HepG2 (cell line): Measurements from ENCODE around the gene NTN5. TPM values are rescaled to one million over a fixed set of nuclear protein-coding genes. Genes with fewer than 3 reads are reported as not detected.

Source experiments
- ATAC-seq: fragments of 200-7000 bp; cut with Tn5 transposase; 3 replicates; pipeline ENCODE4 v1.9.1; 2020; ENCODE audit warnings: mild to moderate bottlenecking, moderate library complexity
- BruUV-seq: library from RNA; stranded (reverse); fragments of 400-500 nt; replicated peaks from 2 replicates; lab custom pipeline; 2021; lab: Mats Ljungman, UMichigan
- CTCF ChIA-PET: fragments of 300-600 bp; formaldehyde crosslinking; extraction: SDS; loops from one replicate; lab custom pipeline; 2021; ENCODE audit warnings: low total read pairs, inconsistent platforms, low intra/inter-chr PET ratio; lab: Yijun Ruan, JAX
- POLR2A ChIA-PET: fragments of 350-600 bp; sonication (Branson Sonifier 250); formaldehyde crosslinking; loops from one replicate; lab custom pipeline; 2020; ENCODE audit warnings: antibody characterized with exemption, inconsistent platforms; lab: Yijun Ruan, JAX
- DNase-seq: peaks from one replicate; pipeline ENCODE4 v3.0.0-alpha.2; 2015; ENCODE audit warnings: low spot score
- FAIRE-seq: peaks from 3 replicates; lab custom pipeline; 2011; peaks lifted over from hg19 to GRCh38; lab: Jason Lieb, UNC
- H2AFZ ChIP-seq: one replicate; pipeline ENCODE4 v1.6.1; 2011; ENCODE audit warnings: low read length, inconsistent platforms
- H3K27ac ChIP-seq: fragments of 300-600 bp; 3 replicates; pipeline ENCODE4 v1.8.0; 2011; ENCODE audit warnings: mixed run types, mild to moderate bottlenecking, mixed read lengths, low read length, inconsistent platforms; ENCODE audit not compliant: insufficient read depth; ENCODE audit errors: extremely low read length
- H3K27me3 ChIP-seq, 2 experiments: fragments of 200-600 bp in 1 of 2; 2 replicates in 1 of 2; 3 replicates in 1 of 2; pipeline versions ENCODE4 v1.6.0 to v1.8.0; 2011; ENCODE audit warnings: low read length in 2 of 2, mild to moderate bottlenecking in 2 of 2, moderate library complexity in 2 of 2, inconsistent platforms in 1 of 2; ENCODE audit not compliant: insufficient read depth in 2 of 2, control insufficient read depth in 1 of 2
- H3K36me3 ChIP-seq, 2 experiments: fragments of 200-600 bp in 1 of 2; replicated peaks in 1 of 2; 2 replicates in 1 of 2; 3 replicates in 1 of 2; pipeline versions ENCODE4 v1.5.1 to v1.8.0; 2011; ENCODE audit warnings: low read length in 2 of 2, inconsistent platforms in 1 of 2; ENCODE audit not compliant: insufficient read depth in 2 of 2, control insufficient read depth in 1 of 2
- H3K4me1 ChIP-seq: 2 replicates; pipeline ENCODE4 v1.5.1; 2012; ENCODE audit warnings: low read length, inconsistent platforms; ENCODE audit not compliant: insufficient read depth
- H3K4me2 ChIP-seq: 2 replicates; pipeline ENCODE4 v1.6.0; 2011; ENCODE audit warnings: low read depth, low read length, inconsistent platforms
- H3K4me3 ChIP-seq, 3 experiments: fragments of 200-600 bp in 1 of 3; sonication (generic), shearing (Covaris generic) in 1 of 3; replicated peaks in 1 of 3; 2 replicates each; pipeline ENCODE4 v1.5.1; 2011 to 2016; ENCODE audit warnings: low read length in 3 of 3, inconsistent platforms in 2 of 3, low read depth in 2 of 3, mild to moderate bottlenecking in 2 of 3, control low read depth in 1 of 3, mixed read lengths in 1 of 3; ENCODE audit not compliant: insufficient read depth in 1 of 3
- H3K79me2 ChIP-seq: one replicate; pipeline ENCODE4 v1.6.1; 2011; ENCODE audit warnings: low read length, inconsistent platforms; ENCODE audit not compliant: insufficient read depth
- H3K9ac ChIP-seq: 2 replicates; pipeline ENCODE4 v1.6.0; 2011; ENCODE audit warnings: mild to moderate bottlenecking, low read depth, low read length, inconsistent platforms; ENCODE audit not compliant: insufficient read depth
- H3K9me3 ChIP-seq: 2 replicates; pipeline ENCODE4 v1.5.1; 2012; ENCODE audit warnings: mild to moderate bottlenecking, low read length
- H4K20me1 ChIP-seq: 2 replicates; pipeline ENCODE4 v1.6.0; 2011; ENCODE audit warnings: inconsistent platforms, mild to moderate bottlenecking, low read length, moderate library complexity; ENCODE audit not compliant: insufficient read depth
- CCAR2 ChIP-seq: fragments of 200-400 bp; formaldehyde crosslinking; optimal IDR thresholded peaks from 2 replicates; pipeline ENCODE3; 2018; ENCODE audit warnings: low read depth, mild to moderate bottlenecking, low read length, moderate library complexity
- ZFP82 ChIP-seq: sonication (generic); formaldehyde crosslinking; IDR thresholded peaks from 2 replicates; pipeline ENCODE4 v1.5.1; 2020; ENCODE audit warnings: mild to moderate bottlenecking, missing genetic modification reagents, borderline replicate concordance
- ZNF879 ChIP-seq: sonication (generic); formaldehyde crosslinking; IDR thresholded peaks from 2 replicates; pipeline ENCODE4 v1.8.1; 2023; ENCODE audit warnings: missing genetic modification reagents
- WGBS: methylation state at CpG from one replicate; pipeline ENCODE4 v1.1.6; 2017; ENCODE audit warnings: low lambda C conversion rate; 5-methylcytosine and 5-hydroxymethylcytosine counted together
- in situ Hi-C: cut with HindIII; loops from 2 replicates; pipeline ENCODE4 v1.10.0; 2017; ENCODE audit warnings: low pct_unique_long_range_greater_than_20kb; ENCODE audit not compliant: extremely low pct_ligation_motif_present
- intact Hi-C: fragments of 100-400 bp; cut with micrococcal nuclease; formaldehyde crosslinking; loops from one replicate; pipeline ENCODE4 v1.10.0; 2022; ENCODE audit not compliant: unreplicated experiment
- polyA plus RNA-seq, 8 experiments: library from polyadenylated mRNA; depleted of rRNA in 3 of 8; stranded (reverse) in 7 of 8; unstranded in 1 of 8; fragments of >200 nt; fragmentation: Illumina TruSeq in 4 of 8; extraction: Trizol in 4 of 8; gene quantifications; 2 replicates each; pipeline versions ENCODE4 v1.2.1 to v1.2.3, GENCODE V29; 2011 to 2016; ENCODE audit warnings: low read depth in 4 of 8, missing spikeins in 1 of 8, mixed read lengths in 1 of 8; ENCODE audit not compliant: insufficient read depth in 1 of 8
- total RNA-seq, 5 experiments: library from RNA; depleted of rRNA; stranded (reverse); fragments of >200 nt; fragmentation: Illumina TruSeq; extraction: Trizol; gene quantifications; 2 replicates each; pipeline ENCODE4 v1.2.3, GENCODE V29; 2016; ENCODE audit warnings: low read depth in 1 of 5
- TF ChIP-seq, protein P1 (sequence below): sonication (generic); formaldehyde crosslinking; IDR thresholded peaks from 2 replicates; pipeline ENCODE4 v1.5.1; 2020; ENCODE audit warnings: missing genetic modification reagents, mild to moderate bottlenecking, borderline replicate concordance

The NTN5 gene
- total and polyA plus RNA-seq, 2 of the 13 experiments (the other 11 are each of a cell fraction or from before 2014, with no cell fraction given), result 0.05 TPM; not detected in 1

DNA sequence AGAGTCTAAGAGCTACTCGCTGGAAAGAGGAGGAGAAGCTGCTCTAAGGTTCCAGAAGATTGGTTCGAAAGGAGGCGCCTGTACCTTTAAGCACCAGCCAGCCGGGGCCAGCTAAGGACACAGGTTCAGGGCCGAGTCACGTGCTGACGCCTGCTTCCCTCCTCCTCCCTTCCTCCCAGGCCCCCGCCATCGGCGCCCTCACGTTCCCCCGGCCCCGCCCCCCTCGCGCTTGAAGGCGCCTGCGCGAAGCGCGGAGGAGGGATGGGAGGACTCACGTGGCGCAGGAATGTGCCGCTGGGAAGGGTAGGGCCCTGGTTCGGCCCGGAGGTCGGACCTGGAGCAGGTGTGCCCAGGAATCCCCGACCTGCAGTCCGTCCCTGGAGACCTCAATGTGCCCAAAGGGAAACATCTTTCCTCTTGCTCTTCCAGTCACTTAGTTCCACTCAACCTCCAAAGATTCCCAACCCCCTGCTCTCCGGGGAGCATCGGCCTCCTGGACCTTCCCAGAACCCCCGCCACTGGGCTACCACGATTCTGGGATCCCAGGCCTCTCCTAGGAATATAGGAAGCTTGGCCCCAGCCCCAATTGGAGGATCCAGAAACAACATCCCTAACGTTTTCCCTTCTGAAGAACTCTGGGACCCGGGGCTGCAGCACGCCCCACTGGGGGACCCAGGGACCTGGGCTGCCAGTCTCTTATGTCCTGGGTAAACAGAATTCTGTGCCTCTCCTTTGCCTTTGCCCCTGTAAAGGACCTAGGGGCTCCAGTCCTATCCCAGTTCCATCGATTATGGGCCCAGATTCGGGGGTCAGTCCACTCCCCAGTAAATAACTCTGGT, 38.2 kb downstream of the NTN5 start (continued):
- TF ChIP-seq, protein P1, sequence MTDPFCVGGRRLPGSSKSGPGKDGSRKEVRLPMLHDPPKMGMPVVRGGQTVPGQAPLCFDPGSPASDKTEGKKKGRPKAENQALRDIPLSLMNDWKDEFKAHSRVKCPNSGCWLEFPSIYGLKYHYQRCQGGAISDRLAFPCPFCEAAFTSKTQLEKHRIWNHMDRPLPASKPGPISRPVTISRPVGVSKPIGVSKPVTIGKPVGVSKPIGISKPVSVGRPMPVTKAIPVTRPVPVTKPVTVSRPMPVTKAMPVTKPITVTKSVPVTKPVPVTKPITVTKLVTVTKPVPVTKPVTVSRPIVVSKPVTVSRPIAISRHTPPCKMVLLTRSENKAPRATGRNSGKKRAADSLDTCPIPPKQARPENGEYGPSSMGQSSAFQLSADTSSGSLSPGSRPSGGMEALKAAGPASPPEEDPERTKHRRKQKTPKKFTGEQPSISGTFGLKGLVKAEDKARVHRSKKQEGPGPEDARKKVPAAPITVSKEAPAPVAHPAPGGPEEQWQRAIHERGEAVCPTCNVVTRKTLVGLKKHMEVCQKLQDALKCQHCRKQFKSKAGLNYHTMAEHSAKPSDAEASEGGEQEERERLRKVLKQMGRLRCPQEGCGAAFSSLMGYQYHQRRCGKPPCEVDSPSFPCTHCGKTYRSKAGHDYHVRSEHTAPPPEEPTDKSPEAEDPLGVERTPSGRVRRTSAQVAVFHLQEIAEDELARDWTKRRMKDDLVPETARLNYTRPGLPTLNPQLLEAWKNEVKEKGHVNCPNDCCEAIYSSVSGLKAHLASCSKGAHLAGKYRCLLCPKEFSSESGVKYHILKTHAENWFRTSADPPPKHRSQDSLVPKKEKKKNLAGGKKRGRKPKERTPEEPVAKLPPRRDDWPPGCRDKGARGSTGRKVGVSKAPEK (CRISPR knock-in tag), result no peak
- TF ChIP-seq CCAR2, result no peak

DNA sequence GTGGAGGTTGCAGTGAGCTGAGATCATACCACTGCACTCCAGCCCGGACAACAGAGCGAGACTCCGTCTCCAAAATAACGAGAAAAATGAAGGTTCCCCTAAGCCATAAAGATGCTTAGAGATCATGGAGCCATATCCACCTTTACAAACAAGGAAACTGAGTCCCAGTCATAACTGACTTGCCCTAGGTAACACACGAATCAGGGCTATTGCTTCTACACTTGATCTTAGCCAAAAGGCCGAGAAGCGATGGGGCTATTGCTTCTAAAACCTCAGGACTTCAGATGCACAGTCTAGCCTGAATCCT, 38.8 kb downstream of the NTN5 start:
- no peaks in the 10 kb centered on the region; a peak in 1 of 5 replicates for H3K27me3 ChIP-seq
- FAIRE-seq (no peak), DNase-seq (no peak), ATAC-seq (no peak)
- H3K27ac ChIP-seq, result peak overlapping the region; percentile 90
- no TSS peak for BruUV-seq
- H4K20me1 ChIP-seq, result no peaks in the 10 kb centered on the region
- CTCF ChIA-PET, result no interaction called here
- no peaks in the 10 kb centered on the region for H3K9me3 ChIP-seq
- H3K9ac ChIP-seq, result peak overlapping the region; percentile 61
- H3K36me3 ChIP-seq, result no peaks in the 10 kb centered on the region
- intact Hi-C loops (loop anchor here (2.0 kb wide), 1 partner anchor 15 kb away; the partner anchor contains the start of genes RPL18 and SPHK2), in situ Hi-C loops (no loop called here)
- no peak for TF ChIP-seq ZNF879 (CRISPR knock-in tag)
- TF ChIP-seq ZFP82, result 0 out of 2 replicates have a peak, but pooled peaks have one; percentile 33
- WGBS, result 56% methylated on average over 7 of the region's 7 CpGs
- peak overlapping the region; percentile 96 for H3K4me2 ChIP-seq
- POLR2A ChIA-PET, result interaction anchor here (0.6 to 5.8 kb wide), 10 partner anchors 10 to 330 kb away, joined by 3 to 61 read pairs (median 3); partner anchors contain the start of genes CA11, RPL18 and SPHK2
- H2AFZ ChIP-seq, result no peak overlapping the region
- no peaks in the 10 kb centered on the region for H3K79me2 ChIP-seq
- peak overlapping the region; percentile 2 to 47 (median 42); a peak in 5 of 6 replicates for H3K4me3 ChIP-seq
- H3K4me1 ChIP-seq, result peaks cover 71% of the 10 kb centered on the region
